Retinal pigment epithelial cell (primary cell): Measurements from ENCODE around the gene ATP8B1.
"Not testable (repeated sequence)": the region's sequence is repeated elsewhere in the genome, so short reads cannot be mapped to it uniquely, and the experiment has no call there.

Source experiments
- DNase-seq: peaks from one replicate; pipeline ENCODE4 v3.0.0-alpha.2; 2010; ENCODE audit warnings: low read depth
- H3K4me3 ChIP-seq: 2 replicates; pipeline ENCODE4 v1.5.1; 2011; ENCODE audit warnings: mild to moderate bottlenecking, low read length, control low read depth, moderate library complexity
- CTCF ChIP-seq: conservative IDR thresholded peaks from 2 replicates; pipeline ENCODE4 v1.5.1; 2011; ENCODE audit warnings: low read depth, low read length, control low read depth, inconsistent platforms

ATP8B1 gene

DNA sequence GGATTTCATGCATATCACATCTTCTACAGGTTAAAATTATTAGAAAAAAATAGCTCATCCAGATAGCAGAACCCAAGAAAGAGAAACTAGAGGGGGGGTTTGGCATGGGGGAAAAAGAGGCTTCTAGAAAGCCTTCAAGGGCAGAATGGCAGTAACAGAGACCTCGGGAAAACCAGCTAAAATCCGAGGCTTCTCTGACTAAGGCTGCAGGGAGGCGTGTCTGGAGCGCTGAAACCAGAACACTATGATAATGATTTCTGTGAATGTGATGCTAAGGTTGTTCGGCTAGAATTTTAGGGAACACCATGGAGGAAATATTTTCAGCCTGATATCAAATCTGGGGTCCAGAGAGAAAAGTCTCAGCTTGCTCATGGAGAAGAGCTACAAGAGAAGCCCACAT, 73.0 kb downstream of the ATP8B1 start:
- no peak for DNase-seq
- no peak overlapping the region for H3K4me3 ChIP-seq

DNA sequence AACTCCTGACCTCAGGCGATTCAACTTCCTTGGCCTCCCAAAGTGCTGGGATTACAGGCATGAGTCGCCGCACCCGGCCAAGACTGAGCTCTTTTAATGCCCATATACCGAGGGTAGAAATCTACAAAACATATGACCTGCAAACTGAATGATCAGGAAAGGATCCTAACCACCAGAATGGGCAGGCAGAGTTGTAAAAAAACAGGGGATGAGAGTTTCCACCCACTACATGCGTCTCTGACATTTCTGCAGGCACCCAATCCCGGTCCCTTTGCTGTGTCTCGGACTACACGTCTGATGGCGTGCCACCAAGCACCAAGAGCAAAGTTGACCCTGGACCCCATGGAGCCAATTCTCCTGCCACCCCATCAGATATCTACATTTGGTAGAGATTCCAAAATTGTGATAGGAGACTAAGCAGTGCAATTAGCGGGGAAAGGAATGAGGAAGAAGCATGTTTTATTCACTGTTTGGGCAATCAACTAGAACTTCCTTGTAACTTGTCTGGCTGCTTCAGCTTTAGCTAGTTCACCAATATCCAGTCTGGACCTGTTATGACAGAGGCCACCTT, 74.1 kb downstream of the ATP8B1 start:
- H3K4me3 ChIP-seq = no peak overlapping the region
- no peak for TF ChIP-seq CTCF
- DNase-seq = no peak

More for the DNA sequence above, 73.0 kb downstream of the ATP8B1 start:
- TF ChIP-seq CTCF = no peak

- no peak for TF ChIP-seq CTCF
- peak; percentile 58 for DNase-seq
- no peak overlapping the region for H3K4me3 ChIP-seq
Observed at GRCh38 chr18:57727952-57728807, 74.9 kb downstream of the ATP8B1 start.

GRCh38 chr18:57719211-57719935, 83.7 kb downstream of the ATP8B1 start:
- not testable (repeated sequence) for H3K4me3 ChIP-seq, DNase-seq

DNA sequence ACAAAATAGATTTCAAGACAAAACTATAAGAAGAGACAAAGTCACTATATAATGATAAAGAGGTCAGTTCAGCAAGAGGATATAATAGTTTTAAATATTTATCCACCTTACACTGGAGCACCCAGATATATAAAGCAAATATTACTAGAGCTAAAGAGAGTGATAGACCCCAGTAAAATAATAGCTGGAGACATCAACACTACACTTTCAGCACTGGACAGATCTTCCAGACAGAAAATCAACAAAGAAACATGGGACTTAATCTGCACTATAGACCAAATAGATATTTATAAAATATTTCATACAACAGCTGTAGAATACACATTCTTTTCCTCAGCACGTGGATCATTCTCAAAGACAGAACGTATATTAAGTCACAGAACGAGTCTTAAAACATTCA, 86.6 kb downstream of the ATP8B1 start:
- H3K4me3 ChIP-seq = no peak overlapping the region
- no peak for DNase-seq
- TF ChIP-seq CTCF = no peak

- H3K4me3 ChIP-seq = no peak overlapping the region
- no peak for DNase-seq
- no peak for TF ChIP-seq CTCF
Observed at GRCh38 chr18:57715671-57716070, 87.4 kb downstream of the ATP8B1 start.

DNA sequence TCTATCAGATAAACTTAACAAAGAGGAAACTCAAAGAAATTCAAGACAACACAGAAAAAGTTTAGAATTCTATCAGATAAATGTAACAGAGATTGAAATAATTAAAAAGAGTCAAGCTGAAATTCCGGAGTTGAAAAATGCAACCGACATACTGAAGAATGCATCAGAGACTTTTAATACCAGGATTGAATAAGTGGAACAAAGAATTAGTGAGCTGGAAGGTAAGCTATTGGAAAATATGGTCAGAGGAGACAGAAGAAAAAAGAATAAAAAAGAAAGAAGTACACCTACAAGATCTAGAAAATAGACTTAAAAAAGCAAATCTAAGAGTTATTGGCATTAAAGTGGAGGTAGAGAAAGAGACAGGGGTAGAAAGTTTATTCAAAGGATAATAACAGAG, 88.0 kb downstream of the ATP8B1 start:
- no peak overlapping the region for H3K4me3 ChIP-seq
- no peak for TF ChIP-seq CTCF
- DNase-seq = no peak
